Measurements from ENCODE around the gene KRT6C.
"Not testable (repeated sequence)": the region's sequence is repeated elsewhere in the genome, so short reads cannot be mapped to it uniquely, and the experiment has no call there.

The KRT6C gene

DNA sequence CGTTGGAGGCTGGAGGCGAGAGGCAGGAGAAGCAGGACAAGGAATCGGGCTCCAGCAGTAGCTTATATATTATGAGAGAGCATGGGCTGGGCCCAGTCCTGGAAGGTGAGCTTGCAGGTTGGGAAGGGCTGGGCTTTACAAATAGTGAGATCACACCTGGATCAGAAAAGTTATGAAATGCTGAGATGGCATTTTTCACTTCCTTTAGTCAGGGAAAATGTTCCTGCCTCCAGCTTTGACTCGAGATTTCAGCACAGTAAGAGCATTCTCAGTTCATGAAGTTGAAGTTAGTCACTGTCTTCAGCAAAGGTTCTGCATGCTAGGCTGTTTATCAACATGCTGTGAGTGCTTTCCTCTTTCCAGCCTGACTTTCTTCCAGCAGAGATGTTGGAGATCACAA lies at the start of gene KRT6C:
TSS of gene KRT6C (minus strand) at position 38 of the 400 bp plus-strand sequence. CDS start 68 bp downstream, outside the sequence.
- DNase-seq (ENCODE audit: low read depth in 2 of 2): no peak

DNA sequence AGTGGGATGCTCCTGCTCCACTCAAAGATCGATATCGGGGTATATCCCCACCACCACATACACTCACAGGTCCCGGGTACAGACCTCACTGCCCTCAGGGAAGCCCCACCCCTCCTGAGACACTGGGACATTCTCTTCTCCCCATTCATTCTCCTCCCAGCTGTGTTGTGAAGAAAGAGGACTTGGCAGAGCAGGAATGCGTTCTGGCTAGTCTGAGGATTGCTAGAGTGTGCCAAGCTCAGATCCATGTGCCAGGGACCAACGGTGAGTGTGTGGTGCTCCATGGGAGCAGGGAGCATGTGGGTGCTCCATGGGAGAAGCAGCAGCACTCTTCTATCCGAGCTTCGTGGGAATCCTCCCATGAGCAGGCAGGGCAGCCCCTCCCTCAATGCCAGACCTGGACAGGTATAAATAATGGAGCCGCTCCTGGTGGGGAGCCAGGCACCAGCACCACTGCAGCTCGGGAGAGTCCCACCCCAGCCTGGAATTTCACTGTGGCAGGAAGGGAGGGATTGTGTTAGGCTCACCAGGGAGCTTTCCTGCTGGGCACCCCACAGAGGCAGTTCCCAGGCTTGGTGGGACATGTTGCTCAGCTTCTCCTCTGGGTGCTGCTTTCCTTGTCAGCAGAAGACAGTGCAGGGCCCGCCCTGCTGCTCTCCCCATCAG lies 48.9 kb upstream of the KRT6C start:
- no peak for DNase-seq (ENCODE audit: low read depth in 2 of 2)

DNA sequence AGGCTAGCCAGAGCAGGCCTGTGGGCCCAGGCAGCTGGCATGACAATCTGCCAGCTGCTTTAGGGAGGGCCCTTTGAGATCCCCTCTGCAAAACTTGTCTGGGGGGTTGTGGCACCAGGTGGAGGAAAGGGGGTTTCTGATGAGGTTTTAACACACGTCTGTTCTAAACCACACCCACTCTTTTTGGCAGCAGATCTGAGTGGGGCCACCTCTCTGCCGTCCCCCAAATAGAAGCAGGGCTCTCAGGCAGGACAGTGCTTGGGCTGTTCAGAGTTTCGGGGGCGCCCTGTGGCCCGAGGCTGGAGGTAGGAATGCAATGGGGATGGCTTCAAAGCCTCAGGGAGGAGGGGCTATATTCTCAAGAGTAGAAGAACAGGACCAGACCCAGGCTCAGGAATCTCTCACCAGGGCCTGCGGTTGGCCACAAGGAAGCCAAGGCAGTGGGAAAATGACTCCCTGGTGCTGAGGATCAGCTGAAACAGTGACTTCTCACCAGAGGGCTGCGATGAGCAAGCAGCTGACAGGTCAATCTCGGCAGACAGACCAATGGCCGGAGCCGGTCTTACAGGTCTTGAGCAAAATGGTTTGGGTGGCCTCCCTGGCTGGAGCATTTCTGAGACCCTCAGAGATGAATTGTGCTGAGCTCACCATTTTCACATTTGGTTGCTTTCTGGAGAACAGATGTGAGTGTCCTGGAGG lies 48.1 kb upstream of the KRT6C start:
- DNase-seq (ENCODE audit: low read depth in 2 of 2): no peak

DNA sequence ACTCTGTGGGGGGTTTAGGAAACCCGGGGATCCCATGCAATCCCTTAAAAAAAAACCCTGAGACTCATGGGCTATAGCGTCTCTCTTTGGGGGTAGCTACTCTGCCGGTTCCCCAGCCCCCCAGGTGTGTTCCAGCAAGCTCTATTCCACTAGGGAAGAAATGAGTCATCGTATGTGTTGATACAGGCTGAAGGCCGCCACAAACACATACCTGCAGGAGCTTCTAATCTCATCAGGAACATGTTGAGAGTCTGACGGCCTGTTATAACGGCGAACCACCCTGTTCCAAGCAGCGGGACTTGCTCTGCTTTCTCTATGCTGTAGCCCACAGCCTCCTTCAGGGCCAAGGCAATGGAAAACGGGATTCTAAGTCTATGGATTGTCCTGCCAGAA lies 47.6 kb upstream of the KRT6C start:
- no peak for DNase-seq (ENCODE audit: low read depth in 2 of 2)

DNA sequence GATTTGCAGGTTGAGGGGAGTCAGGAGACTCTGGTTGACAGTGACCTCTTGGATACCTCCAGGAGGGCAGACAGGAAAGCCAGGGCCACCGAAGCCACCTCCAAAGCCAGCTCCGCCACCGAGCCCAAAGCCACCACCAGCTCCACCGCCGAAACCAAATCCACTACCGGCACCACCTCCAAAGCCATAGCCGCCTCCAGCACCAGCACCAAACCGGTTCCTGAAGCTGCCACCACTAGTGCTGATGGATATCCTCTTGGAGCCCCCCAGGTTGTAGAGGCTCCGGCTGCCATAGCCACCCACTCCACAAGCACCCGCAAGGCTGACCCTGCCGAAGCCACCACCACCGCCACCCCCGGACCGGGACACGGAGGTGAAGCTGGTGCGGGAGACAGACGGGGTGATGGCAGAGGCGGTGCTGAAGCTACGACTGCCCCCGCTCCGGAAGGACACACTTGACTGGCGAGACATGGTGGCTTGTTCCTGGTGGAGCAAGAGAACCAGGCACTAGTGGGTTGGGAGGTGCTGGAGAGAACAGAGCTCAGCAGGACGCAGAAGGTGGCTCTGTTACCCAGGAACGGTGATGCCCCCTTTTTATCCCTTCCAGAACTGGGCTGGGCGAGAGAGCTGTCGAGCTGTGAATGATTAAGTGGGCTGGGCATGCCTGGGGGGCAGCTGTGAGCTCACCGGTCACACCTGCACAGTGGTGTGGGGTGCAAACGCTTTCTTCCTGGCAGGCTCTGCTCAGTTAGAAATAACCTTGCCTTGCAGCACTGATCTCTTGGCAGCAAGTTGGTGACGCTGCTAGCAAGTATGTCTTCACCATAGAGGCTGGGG lies 46.4 kb upstream of the KRT6C start, which contains the start of gene KRT5:
TSS of gene KRT5 (minus strand) at position 569 of the 837 bp plus-strand sequence. CDS start at position 471, 98 bp downstream.
- no peak for DNase-seq (ENCODE audit: low read depth in 2 of 2)

DNA sequence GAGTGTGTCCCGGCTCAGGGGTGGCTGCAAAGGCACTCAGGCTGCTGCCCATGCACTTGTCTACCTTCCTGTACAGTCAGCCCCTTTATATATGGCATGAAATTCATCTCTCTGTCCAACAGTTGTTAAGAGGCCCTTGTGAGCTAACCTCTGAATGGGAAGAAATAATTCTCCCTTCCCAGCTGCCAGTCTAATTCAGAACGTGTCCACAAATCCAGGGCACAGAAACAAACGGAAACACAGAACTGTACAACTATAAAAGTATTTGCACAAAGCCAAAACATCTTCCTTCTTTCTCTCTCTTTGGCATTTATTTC lies 45.7 kb upstream of the KRT6C start:
- DNase-seq (ENCODE audit: low read depth in 2 of 2): no peak

DNA sequence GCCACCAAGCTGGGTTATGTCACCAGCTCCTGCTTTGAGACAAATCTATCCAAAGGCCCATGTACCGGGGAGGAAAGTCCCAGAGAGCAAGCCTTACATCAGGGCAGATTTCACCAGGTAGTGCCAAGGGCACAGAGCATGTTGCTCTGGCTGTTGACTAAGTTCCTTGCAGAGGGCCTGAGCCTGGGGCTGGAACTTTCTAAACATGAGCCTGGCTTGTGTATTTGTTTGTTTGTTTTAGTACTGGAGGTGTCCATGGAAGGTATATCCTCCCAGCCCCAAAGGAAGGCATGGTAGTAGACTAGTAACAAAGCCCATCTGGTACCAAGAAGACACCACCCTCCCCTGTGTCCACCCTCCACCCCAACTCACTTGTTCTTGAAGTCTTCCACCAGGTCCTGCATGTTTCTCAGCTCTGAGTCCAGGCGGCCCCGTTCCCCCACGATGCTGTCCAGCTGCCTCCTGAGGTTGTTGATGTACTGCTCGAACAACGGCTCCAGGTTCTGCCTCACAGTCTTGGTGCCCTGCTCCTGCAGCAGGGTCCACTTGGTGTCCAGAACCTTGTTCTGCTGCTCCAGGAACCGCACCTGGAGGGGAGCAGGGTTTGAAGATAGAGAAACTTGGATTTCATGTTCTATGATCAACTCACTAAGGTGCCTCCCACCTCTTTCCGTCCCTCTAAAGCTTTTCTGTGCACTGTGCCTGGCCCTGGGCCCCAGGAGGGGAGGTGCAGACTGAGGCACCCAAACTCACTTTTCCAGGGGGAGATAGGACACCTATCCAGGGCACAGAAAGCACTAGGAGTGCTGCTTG lies 45.2 kb upstream of the KRT6C start:
- DNase-seq (ENCODE audit: low read depth in 2 of 2): no peak

GRCh38 chr12:52517888-52518287 lies 44.3 kb upstream of the KRT6C start:
- no peak for DNase-seq (ENCODE audit: low read depth in 2 of 2)

DNA sequence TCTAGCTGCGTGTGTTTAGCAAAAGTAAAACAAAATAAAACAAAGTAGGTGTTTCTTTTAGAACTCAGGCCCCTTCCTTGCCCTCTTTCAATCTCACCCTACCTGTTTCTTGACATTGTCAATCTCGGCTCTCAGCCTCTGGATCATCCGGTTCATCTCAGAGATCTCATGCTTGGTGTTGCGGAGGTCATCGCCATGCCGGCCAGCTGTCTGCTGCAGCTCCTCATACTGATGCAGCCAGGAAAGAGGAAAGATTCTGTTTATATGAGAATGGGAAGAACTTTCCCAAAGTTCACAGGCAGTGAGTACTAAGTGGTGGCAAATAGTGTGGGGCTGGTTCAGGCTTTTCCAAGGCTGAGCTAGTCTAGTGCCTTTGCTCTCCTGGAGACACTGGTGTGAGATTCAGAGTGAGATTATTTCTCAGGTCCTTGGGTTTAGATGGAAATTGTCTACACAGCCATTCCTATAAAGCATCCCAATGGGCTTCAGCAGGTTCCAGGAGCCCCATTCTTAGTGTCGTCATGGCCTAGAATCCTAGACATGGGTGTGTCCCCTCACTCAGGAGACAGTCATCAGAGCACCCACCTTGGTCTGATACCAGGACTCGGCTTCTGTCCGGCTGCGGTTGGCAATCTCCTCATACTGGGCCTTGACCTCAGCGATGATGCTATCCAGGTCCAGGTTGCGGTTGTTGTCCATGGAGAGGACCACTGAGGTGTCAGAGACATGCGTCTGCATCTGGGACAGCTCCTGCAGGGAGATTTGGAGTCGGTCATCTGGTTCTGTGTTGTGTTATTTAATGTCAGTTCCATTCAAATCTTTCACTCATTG lies 43.6 kb upstream of the KRT6C start:
- no peak for DNase-seq (ENCODE audit: low read depth in 2 of 2)

- DNase-seq (ENCODE audit: low read depth in 2 of 2): no peak
Measured at GRCh38 chr12:52515927-52516831, 42.6 kb upstream of the KRT6C start.

DNA sequence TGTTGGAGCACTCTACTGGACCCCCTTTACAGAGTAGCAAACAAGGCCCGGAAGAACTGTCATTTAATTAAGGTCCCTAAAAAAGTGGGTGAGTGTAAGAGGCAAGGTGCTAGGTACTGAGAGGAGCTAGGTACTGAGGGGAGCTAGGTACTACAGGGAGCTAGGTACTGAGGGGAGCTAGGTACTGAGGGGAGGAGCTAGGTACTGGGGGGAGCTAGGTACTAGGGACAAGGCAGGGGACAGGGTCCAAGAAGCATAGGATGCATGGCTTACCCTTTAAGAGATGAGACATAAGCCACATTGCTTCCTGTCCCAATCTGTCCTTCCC lies 41.7 kb upstream of the KRT6C start:
- DNase-seq (ENCODE audit: low read depth in 2 of 2): no peak

DNA sequence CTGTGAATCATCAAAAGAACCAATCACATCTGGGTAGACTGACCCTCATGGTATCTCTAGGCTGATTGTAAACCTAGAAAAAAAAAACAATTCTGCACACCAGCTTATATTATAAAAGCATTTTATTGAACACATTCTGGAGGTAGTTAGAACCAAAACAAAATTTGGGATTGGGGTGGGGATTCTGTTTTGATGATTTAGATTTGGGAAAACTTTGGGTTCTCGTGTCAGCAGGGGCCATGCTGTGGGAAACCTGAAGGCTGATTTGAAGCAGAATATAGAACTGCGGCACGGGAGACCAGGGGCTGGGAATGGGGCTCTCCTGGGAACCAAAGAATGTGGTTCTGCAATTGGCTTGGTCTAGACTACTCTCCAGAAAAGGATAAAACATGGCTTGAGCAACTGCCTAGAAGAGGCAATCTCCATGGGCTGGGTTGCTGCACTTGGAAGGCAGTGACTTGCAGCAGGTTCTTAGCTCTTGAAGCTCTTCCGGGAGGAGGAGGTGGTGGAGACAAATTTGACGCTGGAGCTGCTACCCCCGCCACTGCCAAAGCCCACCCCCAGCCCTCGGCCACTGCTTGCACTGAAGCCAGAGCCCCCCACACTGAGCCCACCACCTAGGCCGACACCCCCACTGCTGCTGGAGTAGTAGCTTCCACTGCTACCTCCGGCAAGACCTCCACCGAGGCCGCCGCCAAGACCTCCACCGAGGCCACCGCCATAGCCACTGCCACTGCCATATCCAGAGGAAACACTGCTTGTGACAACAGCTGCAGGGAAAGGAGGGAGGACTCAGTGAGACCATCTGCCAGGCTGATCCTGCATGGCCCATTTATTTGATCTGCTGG lies 41.1 kb upstream of the KRT6C start:
- no peak for DNase-seq (ENCODE audit: low read depth in 2 of 2)

DNA sequence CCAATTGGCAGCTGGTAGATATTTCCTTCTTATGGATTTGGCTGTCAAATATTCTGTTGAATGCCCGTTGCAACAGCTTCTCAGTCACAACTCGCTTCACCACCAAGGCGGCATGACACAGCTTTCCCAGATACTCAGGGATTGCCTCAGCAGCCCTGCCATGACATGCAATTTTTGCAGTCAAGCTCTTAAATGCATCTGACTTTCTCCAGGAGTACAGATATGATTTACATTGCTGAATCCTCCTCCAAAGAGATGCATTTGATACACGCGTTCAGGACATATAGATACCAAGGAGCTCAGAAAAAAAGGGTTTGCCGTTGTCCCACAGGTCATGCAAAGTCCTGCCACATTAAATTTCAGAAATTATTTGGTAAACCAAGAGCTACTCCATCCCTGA lies 40.1 kb upstream of the KRT6C start:
- DNase-seq (ENCODE audit: low read depth in 2 of 2): no peak

DNA sequence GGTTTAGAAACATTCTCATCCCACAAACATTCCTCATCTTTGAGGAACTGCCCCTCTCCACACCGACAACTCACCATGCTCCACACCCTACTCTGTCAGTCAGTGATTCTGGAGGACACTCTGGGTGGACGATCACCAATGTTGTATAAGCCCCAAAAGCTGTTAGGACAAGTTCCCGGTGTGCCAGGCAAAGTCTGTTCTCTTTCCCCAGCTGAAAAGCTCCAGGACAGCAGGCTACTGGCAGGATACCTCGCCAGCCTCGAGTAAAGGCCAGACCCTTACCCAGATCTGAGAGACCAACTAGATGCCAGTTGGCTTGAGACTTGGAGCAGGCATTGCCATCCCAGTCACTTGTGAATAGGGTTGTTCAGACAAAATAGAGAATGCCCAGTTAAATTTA lies 34.6 kb upstream of the KRT6C start:
- DNase-seq (ENCODE audit: low read depth in 2 of 2): no peak

GRCh38 chr12:52506858-52507715 lies 33.5 kb upstream of the KRT6C start:
- DNase-seq (ENCODE audit: low read depth in 2 of 2): no peak

GRCh38 chr12:52502877-52503276 lies 29.3 kb upstream of the KRT6C start:
- DNase-seq (ENCODE audit: low read depth in 2 of 2): no peak

DNA sequence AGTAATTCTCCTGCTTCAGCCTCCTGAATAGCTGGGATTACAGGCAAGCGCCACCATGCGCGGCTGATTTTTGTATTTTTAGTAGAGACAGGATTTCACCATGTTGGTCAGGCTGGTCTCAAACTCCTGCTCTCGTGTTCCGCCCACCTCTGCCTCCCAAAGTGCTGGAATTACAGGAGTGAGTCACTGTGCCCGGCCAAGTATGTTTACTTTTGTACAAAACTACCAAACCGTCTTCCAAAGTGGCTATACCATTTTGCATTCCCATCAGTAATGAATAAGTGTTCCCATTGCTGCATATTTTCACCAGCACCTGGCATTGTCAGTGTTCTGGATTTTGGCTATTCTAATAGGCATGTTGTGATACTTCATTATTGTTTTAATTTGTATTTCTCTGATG lies 27.9 kb upstream of the KRT6C start:
- no peak for DNase-seq (ENCODE audit: low read depth in 2 of 2)

DNA sequence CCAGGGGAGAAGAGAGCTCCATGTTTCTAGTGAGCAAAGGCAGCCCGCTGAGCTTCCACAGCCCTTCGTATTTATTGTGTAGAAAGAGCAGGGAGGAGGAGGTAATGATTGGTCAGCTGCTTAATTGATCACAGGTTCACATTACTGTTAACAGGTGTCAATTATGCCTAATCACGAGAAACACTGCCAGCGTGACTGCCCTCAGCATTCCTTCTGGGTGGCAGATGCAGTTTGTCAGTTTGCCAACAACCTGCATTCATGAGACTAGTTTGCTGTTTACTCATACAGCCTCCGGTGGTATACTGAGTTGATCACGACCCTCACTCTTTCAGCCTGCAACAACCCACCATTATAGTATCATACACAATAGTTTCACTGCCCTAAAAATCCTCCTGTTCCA lies 27.0 kb upstream of the KRT6C start:
- not testable (repeated sequence) for DNase-seq (ENCODE audit: low read depth in 2 of 2)

All from stimulated activated CD8-positive, alpha-beta memory T cell treated with anti-CD3 and anti-CD28 coated beads, Interleukin-15, amount 100 ng/mL, for 48 hours (primary cell).